CD4-positive, CD25-positive, alpha-beta regulatory T cell (primary cell): Measurements from ENCODE around the gene OMA1. TPM values are rescaled to one million over a fixed set of nuclear protein-coding genes. Genes with fewer than 3 reads are reported as not detected.
"Not testable (repeated sequence)": the region's sequence is repeated elsewhere in the genome, so short reads cannot be mapped to it uniquely, and the experiment has no call there.

ENCODE experiments used
- ATAC-seq, 2 donors: fragments of 150-1000 bp; cut with Tn5 transposase; one replicate each; pipeline ENCODE4 v1.10.0; 2021; ENCODE audit warnings: low read depth in 2 of 2, moderate number of reproducible peaks in 2 of 2, moderate library complexity in 1 of 2
- DNase-seq, 3 donors: peaks; one replicate each; pipeline versions ENCODE4 v3.0.0 to v3.0.0-alpha.2; 2012 to 2022; ENCODE audit warnings: mixed read lengths in 1 of 3
- H3K27ac ChIP-seq: one replicate; pipeline ENCODE4 v1.7.0; 2013; ENCODE audit warnings: mild to moderate bottlenecking, low read length; ENCODE audit not compliant: insufficient read depth, poor library complexity, severe bottlenecking
- H3K27me3 ChIP-seq: one replicate; pipeline ENCODE4 v1.7.0; 2013; ENCODE audit warnings: low read length; ENCODE audit not compliant: control insufficient read depth, insufficient read depth
- H3K36me3 ChIP-seq: one replicate; pipeline ENCODE4 v1.7.0; 2013; ENCODE audit warnings: mild to moderate bottlenecking, low read length, moderate library complexity; ENCODE audit not compliant: control insufficient read depth, insufficient read depth
- H3K4me1 ChIP-seq: 2 replicates; pipeline ENCODE4 v1.7.0; 2013; ENCODE audit warnings: mild to moderate bottlenecking, low read length; ENCODE audit not compliant: insufficient read depth, control insufficient read depth, poor library complexity, severe bottlenecking
- H3K4me3 ChIP-seq: one replicate; pipeline ENCODE4 v1.7.0; 2013; ENCODE audit warnings: low read depth, mild to moderate bottlenecking, low read length, moderate library complexity
- H3K9me3 ChIP-seq, 2 experiments: 1 replicate in 1 of 2; 2 replicates in 1 of 2; pipeline ENCODE4 v1.7.0; 2013; ENCODE audit warnings: low read length in 2 of 2, mild to moderate bottlenecking in 1 of 2, moderate library complexity in 1 of 2; ENCODE audit not compliant: control insufficient read depth in 2 of 2
- H3K27ac Mint-ChIP-seq, 3 donors: one replicate each; pipeline ENCODE4 v1.8.0; 2020 to 2022; ENCODE audit warnings: mild to moderate bottlenecking in 3 of 3, mixed read lengths in 3 of 3, moderate library complexity in 2 of 3
- H3K27me3 Mint-ChIP-seq: one replicate; pipeline ENCODE4 v1.8.0; 2022; ENCODE audit warnings: mild to moderate bottlenecking, mixed read lengths
- H3K36me3 Mint-ChIP-seq: one replicate; pipeline ENCODE4 v1.8.0; 2020; ENCODE audit warnings: mixed read lengths
- H3K4me1 Mint-ChIP-seq, 4 donors: one replicate each; pipeline ENCODE4 v1.8.0; 2020 to 2022; ENCODE audit warnings: mixed read lengths in 4 of 4, mild to moderate bottlenecking in 1 of 4
- H3K4me3 Mint-ChIP-seq, 4 donors: one replicate each; pipeline ENCODE4 v1.8.0; 2020 to 2022; ENCODE audit warnings: mild to moderate bottlenecking in 4 of 4, mixed read lengths in 4 of 4, moderate library complexity in 3 of 4
- H3K9me3 Mint-ChIP-seq, 7 donors: one replicate each; pipeline ENCODE4 v1.8.0; 2020 to 2022; ENCODE audit warnings: mixed read lengths in 7 of 7, mild to moderate bottlenecking in 3 of 7, moderate library complexity in 2 of 7
- polyA plus RNA-seq, 4 donors: library from polyadenylated mRNA; unstranded; fragments of 300-500 nt; fragmentation: Illumina TruSeq; gene quantifications; one replicate each; pipeline ENCODE4 v1.2.3, GENCODE V29; 2021
- total RNA-seq: library from RNA; stranded (reverse); gene quantifications from one replicate; pipeline ENCODE4 v1.2.3, GENCODE V29; 2022

Gene OMA1
- total and polyA plus RNA-seq, 5 donors from 2014 or later: 27.1 to 42.9 (median 37.8) TPM

DNA sequence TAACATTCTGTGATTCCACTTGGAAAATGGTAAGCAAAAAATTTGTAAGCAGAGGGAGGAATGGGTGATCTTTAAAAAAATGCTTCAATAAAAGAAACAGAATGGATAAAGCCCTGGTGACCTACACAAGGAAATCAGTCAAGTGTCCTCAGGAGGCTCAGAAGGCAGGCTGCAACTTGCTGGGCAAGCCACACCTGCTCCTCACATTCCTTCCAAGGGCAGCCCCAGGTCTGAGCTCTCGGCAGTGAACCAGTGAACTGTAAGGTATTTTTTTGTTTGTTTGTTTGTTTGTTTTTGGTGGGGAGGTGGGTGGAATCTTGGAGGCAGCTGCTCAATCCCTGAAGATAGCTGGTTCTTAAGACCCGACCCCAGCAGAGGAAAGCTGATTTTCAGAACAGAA lies 26.2 kb upstream of the OMA1 start:
- H3K27ac Mint-ChIP-seq: no peak overlapping the region
- no peaks in the 10 kb centered on the region for H3K36me3 ChIP-seq
- ATAC-seq: no peak
- H3K27me3 Mint-ChIP-seq: peaks cover 86% of the 10 kb centered on the region
- no peaks in the 10 kb centered on the region for H3K9me3 ChIP-seq
- H3K4me1 ChIP-seq: peaks cover 17% of the 10 kb centered on the region
- H3K4me1 Mint-ChIP-seq: peaks cover 9 to 32% (median 21%) of the 10 kb centered on the region in 4 donors
- no peaks in the 10 kb centered on the region for H3K36me3 Mint-ChIP-seq
- H3K27me3 ChIP-seq: peaks cover 42% of the 10 kb centered on the region
- H3K27ac ChIP-seq: no peak overlapping the region
- H3K9me3 Mint-ChIP-seq: peaks cover 0 to 4% (median 1%) of the 10 kb centered on the region in 7 donors
- no peak overlapping the region for H3K4me3 ChIP-seq
- no peak for DNase-seq
- no peak overlapping the region for H3K4me3 Mint-ChIP-seq

DNA sequence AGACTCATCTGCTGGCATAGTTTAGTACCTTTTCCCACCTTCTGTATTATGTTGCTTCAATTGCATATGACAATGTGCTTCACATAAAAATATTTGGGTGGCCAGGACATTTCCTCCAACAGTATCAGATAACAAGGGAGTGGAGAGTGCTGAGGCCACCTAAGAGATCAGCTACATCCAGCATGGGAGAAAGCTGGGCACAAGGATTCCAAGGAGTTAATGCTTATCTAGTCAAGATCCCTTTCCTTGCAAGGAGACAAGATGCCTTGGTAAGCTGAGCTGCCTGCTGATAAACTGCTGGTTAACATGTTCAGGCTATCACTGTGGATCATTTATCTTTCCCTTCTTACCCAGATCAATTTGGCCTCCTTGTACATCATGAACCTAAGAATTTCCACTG lies 25.1 kb upstream of the OMA1 start:
- Mint-ChIP-seq H3K4me3 (no peak overlapping the region), H3K9me3 (peaks cover 0 to 2% (median 0%) of the 10 kb centered on the region in 7 donors), H3K27ac (no peak overlapping the region), H3K4me1 (peaks cover 9 to 25% (median 17%) of the 10 kb centered on the region in 4 donors), H3K36me3 (no peaks in the 10 kb centered on the region), H3K27me3 (peaks cover 89% of the 10 kb centered on the region)
- no peaks in the 10 kb centered on the region for H3K36me3 ChIP-seq
- H3K4me1 ChIP-seq: peaks cover 13% of the 10 kb centered on the region
- DNase-seq: no peak
- H3K9me3 ChIP-seq: no peaks in the 10 kb centered on the region
- no peak overlapping the region for H3K4me3 ChIP-seq
- peaks cover 39% of the 10 kb centered on the region for H3K27me3 ChIP-seq
- no peak overlapping the region for H3K27ac ChIP-seq
- no peak for ATAC-seq

DNA sequence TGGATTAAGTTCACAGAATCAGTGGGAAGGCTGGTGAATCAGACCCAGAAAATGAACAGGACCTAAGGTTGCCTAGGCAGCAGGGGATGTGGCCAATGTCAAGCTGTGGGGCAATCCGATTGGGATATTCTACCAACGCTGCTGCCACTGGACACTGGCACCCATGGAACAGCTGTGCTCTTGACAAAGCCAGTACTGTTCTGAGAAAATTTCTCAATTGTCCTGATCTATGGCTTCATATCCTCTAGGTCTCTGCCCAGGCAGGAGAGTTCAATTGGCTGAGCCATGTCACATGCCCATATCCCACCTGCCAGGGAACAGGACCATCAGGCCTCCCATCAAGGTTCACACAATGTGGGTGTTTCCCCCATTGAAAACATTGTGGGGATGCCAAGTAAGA lies 24.3 kb upstream of the OMA1 start:
- Mint-ChIP-seq H3K4me1 (peaks cover 8 to 20% (median 13%) of the 10 kb centered on the region in 4 donors), H3K36me3 (no peaks in the 10 kb centered on the region), H3K27ac (no peak overlapping the region), H3K9me3 (peaks cover 0 to 2% (median 0%) of the 10 kb centered on the region in 7 donors), H3K27me3 (peaks cover 87% of the 10 kb centered on the region), H3K4me3 (no peak overlapping the region)
- Histone ChIP-seq H3K9me3 (no peaks in the 10 kb centered on the region), H3K27me3 (peaks cover 38% of the 10 kb centered on the region), H3K4me3 (no peak overlapping the region), H3K36me3 (no peaks in the 10 kb centered on the region), H3K27ac (no peak overlapping the region), H3K4me1 (peaks cover 11% of the 10 kb centered on the region)
- no peak for DNase-seq
- ATAC-seq: no peak

DNA sequence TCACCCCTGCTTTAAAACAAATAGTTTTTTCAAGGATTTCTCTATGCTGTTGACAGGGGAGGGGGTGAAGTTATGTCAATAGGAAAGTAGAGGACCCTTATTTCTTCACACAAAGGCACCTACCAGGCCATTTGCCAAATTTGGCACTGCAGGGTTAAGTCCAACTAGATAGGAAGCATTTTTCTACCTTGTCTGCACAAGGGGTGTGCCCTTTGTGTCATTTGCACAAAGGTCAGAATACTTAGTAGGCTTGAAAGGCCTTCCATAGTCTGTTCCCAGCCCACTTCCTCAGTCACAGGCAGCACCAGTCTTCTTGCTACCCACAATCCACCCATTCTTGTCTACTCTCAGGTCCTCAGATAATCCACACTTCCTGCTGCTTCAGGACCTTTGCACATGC lies 23.6 kb upstream of the OMA1 start:
- H3K27ac ChIP-seq: no peak overlapping the region
- no peaks in the 10 kb centered on the region for H3K36me3 ChIP-seq
- no peak overlapping the region for H3K4me3 ChIP-seq
- Mint-ChIP-seq H3K4me3 (no peak overlapping the region), H3K27ac (no peak overlapping the region), H3K4me1 (peaks cover 1 to 15% (median 11%) of the 10 kb centered on the region in 4 donors), H3K27me3 (peaks cover 87% of the 10 kb centered on the region), H3K9me3 (peaks cover 0 to 2% (median 0%) of the 10 kb centered on the region in 7 donors), H3K36me3 (no peaks in the 10 kb centered on the region)
- no peak for DNase-seq
- no peak for ATAC-seq
- H3K27me3 ChIP-seq: peaks cover 31% of the 10 kb centered on the region
- peaks cover 11% of the 10 kb centered on the region for H3K4me1 ChIP-seq
- no peaks in the 10 kb centered on the region for H3K9me3 ChIP-seq

DNA sequence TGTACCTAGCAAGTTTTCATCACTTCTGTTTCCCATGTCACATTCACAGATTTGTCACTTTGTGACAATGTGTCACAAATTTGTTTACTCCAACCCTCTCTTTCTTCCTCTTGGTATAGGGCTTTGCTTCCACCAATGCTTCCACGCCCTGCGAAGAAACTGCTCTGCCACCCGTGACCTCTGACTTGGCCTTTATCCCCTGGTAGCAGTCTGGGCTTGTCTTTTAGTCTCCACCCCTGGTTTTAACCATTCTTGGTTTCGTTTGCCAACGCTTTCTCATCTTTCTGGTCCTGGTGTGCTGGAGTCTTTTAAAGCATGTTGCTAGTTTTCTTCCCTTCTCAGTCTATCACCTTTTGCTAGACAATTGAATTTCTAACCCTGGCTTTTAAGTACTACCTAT lies 22.4 kb upstream of the OMA1 start:
- Histone ChIP-seq H3K4me3 (no peak overlapping the region), H3K27ac (no peak overlapping the region), H3K27me3 (peaks cover 28% of the 10 kb centered on the region), H3K36me3 (no peaks in the 10 kb centered on the region), H3K4me1 (peaks cover 8% of the 10 kb centered on the region), H3K9me3 (no peaks in the 10 kb centered on the region)
- no peak for DNase-seq
- no peak overlapping the region for H3K27ac Mint-ChIP-seq
- H3K4me3 Mint-ChIP-seq: no peak overlapping the region
- H3K9me3 Mint-ChIP-seq: peaks cover 0 to 2% (median 0%) of the 10 kb centered on the region in 7 donors
- H3K27me3 Mint-ChIP-seq: peaks cover 86% of the 10 kb centered on the region
- no peak for ATAC-seq
- H3K4me1 Mint-ChIP-seq: peaks cover 0 to 11% (median 8%) of the 10 kb centered on the region in 4 donors
- H3K36me3 Mint-ChIP-seq: no peaks in the 10 kb centered on the region

DNA sequence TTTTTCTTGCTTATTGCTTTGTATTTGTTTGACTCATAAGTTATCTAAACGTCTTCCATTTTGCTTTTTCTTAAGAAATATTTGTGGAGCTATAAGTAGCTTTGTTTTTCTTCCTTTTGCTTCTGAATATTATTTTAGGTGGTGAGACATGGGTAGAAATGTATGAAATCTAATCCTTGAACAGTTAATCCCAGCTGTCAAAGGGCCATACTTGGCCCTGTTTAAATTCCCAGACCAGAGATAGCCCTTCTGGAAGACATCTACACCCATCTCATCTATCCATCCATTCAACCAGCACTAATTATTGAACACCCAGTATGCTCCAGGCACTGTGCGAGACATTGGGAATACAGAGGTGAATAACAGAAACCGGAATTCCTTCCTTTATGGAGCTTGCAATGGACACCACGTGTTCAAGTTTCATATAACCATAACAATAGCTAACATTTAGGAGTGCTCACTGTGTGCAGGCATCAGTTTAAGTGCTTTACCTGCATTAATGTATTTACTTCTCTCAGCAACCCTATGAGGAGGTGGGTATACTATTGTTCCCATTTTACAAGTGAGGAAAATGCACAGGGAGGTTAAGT lies 21.8 kb upstream of the OMA1 start:
- Histone ChIP-seq H3K4me3 (no peak overlapping the region), H3K4me1 (peaks cover 3% of the 10 kb centered on the region), H3K9me3 (no peaks in the 10 kb centered on the region), H3K27ac (no peak overlapping the region), H3K36me3 (no peaks in the 10 kb centered on the region), H3K27me3 (peaks cover 28% of the 10 kb centered on the region)
- no peak for ATAC-seq
- Mint-ChIP-seq H3K4me3 (no peak overlapping the region), H3K27ac (no peak overlapping the region), H3K36me3 (no peaks in the 10 kb centered on the region), H3K9me3 (peaks cover 0 to 3% (median 0%) of the 10 kb centered on the region in 7 donors), H3K4me1 (peaks cover 0 to 6% (median 4%) of the 10 kb centered on the region in 4 donors), H3K27me3 (peaks cover 86% of the 10 kb centered on the region)
- no peak for DNase-seq

DNA sequence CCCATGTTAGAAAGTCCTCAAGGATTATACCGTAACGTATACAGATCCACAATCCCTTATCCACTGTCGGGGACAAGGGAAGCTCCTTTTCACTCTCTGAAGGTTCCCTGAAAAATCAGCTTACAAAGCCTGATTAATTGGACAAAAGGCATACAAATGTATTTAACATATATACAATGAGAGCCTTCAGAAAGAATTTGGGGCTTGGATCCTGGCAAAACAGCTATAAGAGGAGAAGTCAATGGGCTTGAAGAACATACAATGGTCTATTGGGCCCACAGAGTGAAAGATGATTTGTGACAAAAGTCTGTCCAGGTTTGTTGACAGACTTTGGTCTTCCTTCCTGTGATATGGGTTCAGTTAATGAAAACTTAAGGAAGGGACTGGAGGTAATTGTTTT lies 19.8 kb upstream of the OMA1 start:
- H3K27me3 Mint-ChIP-seq: peaks cover 75% of the 10 kb centered on the region
- Histone ChIP-seq H3K36me3 (no peaks in the 10 kb centered on the region), H3K4me1 (no peaks in the 10 kb centered on the region), H3K27me3 (peaks cover 19% of the 10 kb centered on the region), H3K4me3 (no peak overlapping the region), H3K27ac (no peak overlapping the region), H3K9me3 (no peaks in the 10 kb centered on the region)
- H3K4me3 Mint-ChIP-seq: no peak overlapping the region
- no peaks in the 10 kb centered on the region for H3K36me3 Mint-ChIP-seq
- no peak overlapping the region for H3K27ac Mint-ChIP-seq
- ATAC-seq: no peak
- H3K9me3 Mint-ChIP-seq: peaks cover 0 to 3% (median 0%) of the 10 kb centered on the region in 7 donors
- no peaks in the 10 kb centered on the region for H3K4me1 Mint-ChIP-seq
- no peak for DNase-seq

DNA sequence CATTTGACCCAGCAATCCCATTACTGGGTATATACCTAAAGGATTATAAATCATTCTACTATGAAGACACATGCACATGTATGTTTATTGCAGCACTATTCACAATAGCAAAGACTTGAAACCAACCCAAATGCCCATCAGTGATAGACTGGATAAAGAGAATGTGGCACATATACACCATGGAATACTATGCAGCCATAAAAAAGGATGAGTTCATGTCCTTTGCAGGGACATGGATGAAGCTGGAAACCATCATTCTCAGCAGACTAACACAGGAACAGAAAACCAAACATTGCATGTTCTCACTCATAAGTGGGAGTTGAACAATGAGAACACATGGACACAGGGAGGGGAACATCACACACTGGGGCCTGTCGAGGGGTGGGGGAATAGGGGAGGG lies 17.2 kb upstream of the OMA1 start:
- H3K4me3 Mint-ChIP-seq, H3K9me3 ChIP-seq, H3K27me3 ChIP-seq, H3K27ac ChIP-seq, DNase-seq, H3K4me1 Mint-ChIP-seq, H3K36me3 Mint-ChIP-seq, H3K27ac Mint-ChIP-seq, ATAC-seq, H3K4me1 ChIP-seq, H3K9me3 Mint-ChIP-seq, H3K36me3 ChIP-seq, H3K4me3 ChIP-seq: not testable (repeated sequence)
- peaks cover 59% of the 10 kb centered on the region for H3K27me3 Mint-ChIP-seq
